NCI-H69 (cell line): ENCODE measurements around the gene POLR1A.

ENCODE experiments used
- DNase-seq: peaks from one replicate; lab custom pipeline; 2025; lab: John Stamatoyannopoulos, UW

Gene POLR1A

DNA sequence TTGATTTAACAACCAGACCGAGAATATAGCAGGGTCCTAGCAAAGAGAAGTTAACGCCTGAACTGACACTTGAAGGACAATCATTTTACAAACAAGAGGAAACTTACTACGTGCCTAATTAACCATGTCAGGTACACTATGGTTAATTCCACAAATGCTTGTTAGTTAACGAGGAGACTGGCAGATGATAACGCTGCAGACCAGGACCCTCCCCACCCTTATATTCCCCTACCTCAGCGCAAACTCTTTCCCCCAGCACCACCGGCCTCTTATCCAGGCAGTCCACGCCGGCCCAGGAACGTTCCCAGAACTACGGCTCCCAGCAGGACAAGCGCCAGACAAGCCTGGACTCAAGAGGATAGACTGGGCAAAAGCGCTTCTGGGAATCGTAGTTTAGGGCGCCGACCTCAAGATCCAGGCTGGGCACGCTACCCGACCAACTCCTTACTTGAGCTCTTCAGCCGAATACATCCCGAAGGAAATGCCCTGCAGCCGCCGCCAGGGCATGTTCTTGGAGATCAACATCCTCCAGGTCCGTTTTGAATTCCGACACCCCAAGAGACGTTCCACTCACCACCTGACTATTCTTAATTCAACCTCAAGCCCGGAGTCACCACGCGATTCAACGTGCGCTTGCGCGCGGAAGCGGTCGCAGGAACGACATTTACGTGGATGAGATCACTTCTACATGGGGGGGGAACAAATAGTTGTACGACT lies at the start of gene POLR1A:
POLR1A (minus strand) TSS at position 635 of the 717 bp plus-strand sequence; CDS start at position 525, 110 bp downstream.
- DNase-seq = peak; percentile 90

DNA sequence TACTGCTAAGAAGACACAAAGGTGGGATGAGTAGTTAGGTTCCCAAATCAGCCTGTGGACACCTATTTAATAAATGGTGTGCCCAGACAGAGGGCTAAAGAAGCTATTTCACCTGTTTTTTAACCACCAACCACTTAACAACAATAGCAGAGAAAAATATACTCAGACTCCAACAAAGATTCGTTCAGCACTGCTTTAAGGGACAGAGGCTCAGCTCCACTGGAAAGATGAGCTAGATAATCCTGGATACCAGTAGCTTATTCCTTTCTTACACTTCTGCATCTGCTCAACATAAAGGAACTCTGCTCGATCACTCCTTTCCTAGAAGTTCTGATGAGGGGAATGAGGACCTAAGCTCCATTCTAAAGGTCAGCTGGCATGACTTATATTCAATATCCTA lies 44.8 kb upstream of the POLR1A start:
- no peak for DNase-seq

DNA sequence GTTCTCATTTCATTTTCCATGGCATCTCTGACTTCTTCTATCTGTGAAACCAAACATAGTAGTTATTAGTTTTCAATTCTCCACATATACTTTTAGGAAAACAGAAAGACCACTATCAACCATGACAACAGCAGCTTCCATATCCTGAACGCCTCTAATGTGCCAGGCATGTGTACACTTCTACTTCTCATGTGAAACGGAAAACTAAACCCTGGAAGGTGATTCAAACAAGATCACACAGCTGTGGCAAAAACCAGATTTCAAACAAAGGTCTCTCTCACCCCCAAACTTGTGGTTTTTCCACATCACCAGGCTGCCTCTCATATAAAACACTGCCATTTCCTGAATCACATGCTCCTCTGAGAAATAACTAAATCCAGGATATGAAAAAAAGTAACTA lies 42.1 kb upstream of the POLR1A start:
- DNase-seq = no peak

DNA sequence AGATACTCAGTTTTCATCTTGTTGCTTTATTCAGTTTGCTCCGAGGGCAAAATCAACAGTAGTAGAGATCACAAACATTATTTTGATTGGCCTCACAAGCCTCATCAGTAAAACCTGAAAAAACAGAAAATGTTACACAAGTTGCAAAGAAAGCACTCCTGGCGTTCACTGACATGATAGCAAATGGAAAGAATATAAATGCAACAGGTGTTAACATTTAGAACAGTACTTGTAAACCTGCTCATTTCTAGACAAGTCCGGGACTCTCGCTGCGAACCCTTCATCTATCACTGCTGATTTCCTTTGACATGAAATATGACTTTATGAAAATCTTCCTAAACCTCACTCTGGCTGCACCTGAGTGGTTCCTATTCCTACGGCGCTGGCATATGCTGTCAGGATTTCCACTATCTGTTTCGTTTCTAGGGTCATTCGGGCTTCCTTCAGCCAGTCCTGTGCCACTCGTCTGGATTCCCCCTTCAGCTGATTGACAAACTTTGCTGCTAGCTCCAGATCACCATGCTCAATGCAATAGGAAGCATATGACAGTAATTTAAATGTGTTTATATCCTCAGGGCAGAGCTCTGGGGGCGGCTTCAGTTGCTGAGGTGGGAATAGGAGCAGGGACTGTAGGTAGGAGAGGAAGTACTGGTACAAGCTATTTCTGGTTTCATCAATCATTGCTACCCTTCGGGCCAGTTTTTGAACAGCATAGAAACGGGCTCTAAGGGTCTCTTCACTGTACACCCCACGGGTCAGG lies 38.4 kb upstream of the POLR1A start:
- DNase-seq = no peak

DNA sequence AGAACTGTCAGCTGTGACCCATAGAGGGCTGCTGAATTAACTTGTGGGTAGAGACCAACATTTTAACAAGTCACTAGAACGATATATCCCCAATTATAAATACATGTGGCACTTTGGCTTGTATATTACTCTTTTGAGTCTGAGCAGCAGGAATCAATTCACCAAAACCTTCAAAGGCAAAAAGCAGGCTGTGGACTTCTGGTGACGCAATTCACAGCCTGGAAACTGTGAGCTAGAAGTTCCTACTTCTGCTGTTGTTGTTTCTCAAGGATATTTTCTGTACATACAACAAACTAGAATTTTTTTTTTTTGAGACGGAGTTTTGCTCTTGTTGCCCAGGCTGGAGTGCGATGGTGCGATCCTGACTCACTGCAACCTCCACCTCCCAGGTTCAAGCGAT lies 37.6 kb upstream of the POLR1A start:
- no peak for DNase-seq

DNA sequence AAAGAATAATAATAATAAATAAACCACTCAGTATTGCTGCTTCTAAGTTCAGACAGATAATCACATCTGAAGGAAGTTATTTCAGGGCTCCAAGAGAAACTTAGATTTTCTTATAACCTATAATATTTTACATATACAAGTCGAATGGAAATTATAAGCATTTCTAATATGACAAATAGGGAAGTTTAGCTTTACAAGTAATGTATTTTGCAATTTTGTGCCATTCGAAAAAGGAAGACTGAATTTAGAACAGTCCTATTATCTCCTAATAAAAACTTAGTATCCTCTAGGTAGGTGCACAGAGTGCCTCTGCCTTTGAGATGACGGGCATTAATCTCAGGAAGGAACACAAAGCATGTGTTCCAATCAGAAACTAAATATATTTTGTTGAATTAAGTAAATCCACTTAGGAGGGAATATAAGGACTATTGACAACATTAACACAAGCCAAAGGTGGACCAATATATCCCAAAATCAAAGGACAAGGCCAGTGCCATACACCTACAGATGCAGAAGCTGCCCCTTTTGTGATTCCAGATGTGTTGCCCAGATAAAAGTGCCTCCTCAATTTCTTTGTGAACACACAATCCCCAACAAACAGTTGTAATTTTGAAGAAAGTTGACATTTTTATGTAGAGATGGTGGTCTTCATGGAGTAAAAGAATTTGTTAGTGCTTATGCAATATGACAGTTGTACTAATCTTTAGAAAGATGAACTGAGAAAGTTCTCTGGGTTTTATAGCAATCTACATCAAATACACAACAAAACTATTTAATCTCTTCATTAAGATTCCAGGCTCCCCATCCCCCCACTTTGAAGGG lies 37.0 kb upstream of the POLR1A start:
- DNase-seq = no peak

DNA sequence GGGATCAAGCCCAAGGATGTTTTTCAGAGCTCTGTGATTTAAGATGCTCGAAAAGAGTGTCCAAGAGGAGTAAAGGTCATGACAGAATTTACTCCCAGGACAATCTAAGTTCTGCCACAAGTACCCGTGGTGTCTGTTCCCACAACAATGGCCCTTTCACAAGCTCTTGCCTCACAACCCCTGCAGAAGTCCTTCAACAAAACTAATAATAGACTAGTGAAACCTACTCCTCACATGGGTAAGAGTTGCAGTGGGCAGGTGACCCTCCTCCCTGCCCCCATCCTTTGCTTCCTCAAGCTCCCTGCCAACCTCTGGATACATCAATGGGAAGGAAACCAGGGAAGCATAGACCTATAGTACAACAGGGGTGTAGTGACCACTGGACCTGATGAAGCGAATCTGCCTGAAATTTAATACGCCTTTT lies 35.3 kb upstream of the POLR1A start:
- DNase-seq = peak; percentile 1

DNA sequence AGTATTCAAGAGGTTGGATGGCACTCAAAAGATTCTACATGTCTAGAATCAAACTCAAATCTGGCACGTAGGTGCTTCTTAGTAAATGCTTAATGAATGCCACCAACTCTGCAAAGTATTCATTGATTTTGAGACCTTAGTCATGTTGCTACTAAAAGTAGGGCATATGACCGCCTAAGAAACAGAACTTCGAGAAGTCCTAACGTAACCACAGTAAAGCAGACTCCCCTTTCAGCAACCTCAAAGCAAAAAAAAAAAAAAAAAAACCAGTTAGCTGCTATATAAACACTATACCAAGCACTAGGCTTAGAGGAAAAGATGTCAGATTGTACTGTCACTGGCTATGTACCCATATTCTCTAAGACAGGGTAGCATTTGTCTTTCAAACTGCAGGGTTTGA lies 34.3 kb upstream of the POLR1A start:
- no peak for DNase-seq

DNA sequence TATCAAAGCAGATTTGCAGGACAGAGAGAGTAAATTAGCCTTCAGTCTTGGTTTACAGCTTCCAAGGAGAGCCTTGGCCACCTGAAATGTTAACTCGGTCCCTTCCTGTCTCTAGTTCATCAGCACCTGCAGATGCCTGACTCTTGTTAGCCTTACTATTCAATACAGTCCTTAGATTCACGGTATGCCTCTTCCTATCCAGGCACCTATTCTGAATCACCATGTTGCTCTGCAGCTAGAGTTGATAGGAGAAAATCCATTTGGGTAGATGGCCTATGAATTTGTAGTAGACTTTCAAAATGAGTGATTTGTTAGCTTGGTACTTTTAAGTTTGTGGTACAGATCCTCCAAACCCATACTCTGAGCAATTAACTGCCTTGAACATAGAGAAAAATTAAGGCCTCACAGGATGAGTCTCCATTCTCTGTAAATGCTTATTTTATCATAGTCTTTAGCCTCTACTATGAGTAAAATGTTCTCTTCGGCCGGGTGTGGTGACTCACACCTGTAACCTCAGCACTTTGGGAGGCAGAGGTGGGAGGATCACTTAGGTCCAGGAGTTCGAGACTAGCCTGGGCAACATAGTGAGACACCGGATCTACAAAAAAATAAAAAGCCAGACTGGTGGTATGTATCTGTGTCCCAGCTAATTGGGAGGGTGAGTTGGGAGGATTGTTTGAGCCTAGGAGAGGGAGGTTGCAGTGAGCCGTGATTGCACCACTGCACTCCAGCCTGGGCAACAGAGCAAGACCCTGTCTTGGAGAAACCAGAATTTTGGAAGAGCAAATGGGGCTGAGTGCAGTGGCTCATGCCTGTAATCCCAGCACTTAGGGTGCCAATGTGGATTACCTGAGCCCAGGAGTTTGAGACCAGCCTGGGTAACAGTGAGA lies 33.3 kb upstream of the POLR1A start:
- DNase-seq = no peak

DNA sequence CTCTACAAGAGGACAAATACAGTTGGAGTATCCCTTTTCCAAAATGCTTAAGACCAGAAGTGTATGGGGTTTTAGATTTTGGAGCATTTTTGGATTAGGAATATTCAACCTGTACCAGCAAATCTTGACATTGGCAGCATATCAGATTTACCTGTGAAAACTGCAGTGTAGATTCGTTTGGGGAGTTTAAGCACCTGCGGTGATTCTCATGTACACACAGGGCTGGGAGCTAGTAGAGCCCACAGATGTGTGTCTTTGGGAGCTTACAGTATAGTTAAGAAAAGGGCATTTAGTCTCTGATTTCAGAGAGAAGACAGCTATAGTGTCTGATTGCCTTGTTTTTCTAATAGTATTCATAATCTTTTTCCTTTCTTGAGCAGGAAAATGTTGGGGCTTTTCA lies 30.5 kb upstream of the POLR1A start:
- no peak for DNase-seq

DNA sequence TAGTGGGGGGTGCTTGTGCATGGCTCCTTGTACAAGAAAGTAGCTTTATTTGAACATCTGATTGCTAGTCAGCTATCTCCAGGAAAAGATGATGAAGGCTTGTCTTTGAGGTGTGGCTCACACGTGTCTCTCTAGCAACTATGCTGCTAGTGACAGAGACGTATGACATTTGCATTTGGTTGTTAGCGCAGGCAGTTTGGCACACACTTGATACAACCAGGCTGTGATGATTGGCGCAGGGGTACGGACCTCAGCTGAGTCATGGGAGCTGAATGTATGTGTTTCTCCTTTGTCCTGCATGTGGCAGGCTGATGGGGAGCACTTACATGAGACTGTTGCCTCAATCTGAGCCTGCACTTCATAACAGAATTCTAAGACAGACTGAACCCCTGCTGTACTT lies 30.0 kb upstream of the POLR1A start:
- no peak for DNase-seq

DNA sequence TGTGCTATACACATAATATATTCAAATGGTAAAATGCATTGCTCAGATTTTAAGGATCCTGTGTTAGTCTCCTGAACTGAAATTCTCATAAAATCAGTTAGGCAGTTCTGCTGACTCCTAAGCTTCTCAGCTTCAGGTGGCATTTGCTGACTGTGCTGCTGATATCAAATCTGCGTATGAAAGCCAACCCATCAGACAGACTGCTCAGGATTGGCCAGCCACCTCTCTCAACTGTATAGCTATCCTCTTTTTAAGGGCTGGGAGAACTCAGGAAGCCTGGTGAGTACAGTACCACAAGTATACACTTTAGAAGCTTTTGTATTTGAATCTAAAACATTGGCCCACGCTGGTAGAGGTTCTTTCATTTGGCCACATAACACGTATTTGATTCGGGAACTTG lies 29.0 kb upstream of the POLR1A start:
- DNase-seq = no peak

DNA sequence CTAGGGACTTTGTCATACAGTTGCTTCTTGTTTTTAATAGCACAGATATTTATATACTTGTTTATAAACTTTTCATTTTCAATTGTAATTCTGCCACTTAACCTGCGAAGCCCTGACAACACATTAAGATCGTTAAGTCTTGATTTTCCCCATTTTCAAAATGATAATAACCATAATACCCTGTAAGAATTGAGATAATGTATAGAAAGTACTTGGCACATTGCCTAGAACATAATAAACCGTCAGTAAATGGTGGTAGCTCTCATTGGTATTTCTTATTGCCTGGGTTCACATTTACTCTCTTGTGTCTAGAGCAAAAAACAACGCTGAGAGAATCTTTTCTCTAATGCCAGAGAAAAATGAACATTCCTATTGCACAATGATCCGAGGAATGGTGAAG lies 19.0 kb upstream of the POLR1A start:
- no peak for DNase-seq

DNA sequence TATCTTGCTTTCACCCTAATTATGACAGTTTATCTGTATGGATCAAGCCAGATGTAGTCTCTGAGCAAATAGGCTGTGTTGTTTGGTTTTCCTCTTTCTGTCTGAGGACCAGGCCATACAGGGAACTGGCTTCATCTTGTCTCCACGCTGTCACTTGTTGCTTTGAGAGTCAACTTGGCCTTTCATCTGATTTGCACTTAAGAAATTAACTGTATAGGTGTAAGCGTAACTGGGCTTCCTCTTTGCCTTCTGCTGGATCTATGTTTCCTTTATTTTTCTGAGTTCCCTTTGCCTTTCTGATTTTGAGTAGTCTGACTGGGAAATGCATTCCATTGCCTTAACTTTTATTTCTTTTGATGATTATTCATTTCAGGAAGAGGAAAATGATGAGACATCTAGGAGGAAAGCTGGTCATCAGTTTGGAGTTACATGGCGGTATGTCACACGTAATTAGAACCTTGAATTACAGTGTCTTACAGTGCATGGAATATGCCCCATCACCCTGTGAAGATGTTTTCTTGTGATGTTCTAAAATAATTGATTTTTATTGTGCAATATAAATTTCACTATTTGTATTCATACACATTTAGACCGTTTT lies 17.7 kb upstream of the POLR1A start:
- DNase-seq = no peak

DNA sequence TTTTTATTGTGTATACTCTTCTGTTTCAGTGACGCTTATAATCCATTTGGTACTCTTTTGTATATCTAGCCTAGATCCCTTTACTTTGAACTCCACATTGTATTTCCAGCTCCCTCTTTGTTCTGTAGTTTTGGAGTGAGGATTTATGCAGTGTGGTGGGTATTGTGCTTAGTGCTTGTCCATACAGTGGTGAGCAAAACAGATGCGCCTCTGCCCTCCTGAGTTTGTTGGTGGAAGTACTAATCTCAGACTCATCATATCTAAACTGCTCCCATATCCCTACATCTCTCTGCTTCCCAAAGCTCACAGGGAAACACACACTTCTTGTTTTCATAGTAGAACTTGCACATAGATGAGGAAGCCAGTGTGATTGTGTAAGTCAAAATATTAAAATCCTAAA lies 12.4 kb upstream of the POLR1A start:
- no peak for DNase-seq

DNA sequence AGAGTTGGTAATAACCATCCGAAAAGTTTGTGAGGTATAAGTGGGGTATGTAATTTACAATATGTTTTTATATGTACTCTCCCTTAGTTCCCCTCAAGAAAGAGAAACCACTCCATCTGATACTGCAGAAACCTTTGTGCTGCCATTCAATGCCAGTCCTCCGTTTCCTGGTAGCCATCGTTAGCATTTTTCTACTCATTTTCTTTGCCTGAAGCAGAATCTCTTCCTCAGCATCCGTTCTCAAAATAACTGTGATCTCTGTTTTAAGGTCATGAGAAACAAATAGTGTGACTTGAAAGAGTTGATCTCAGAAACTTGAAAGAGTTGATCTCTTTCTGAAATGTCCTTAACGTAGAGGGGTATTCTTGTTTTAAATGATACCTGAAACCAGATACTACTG lies 1.3 kb upstream of the POLR1A start:
- no peak for DNase-seq

DNA sequence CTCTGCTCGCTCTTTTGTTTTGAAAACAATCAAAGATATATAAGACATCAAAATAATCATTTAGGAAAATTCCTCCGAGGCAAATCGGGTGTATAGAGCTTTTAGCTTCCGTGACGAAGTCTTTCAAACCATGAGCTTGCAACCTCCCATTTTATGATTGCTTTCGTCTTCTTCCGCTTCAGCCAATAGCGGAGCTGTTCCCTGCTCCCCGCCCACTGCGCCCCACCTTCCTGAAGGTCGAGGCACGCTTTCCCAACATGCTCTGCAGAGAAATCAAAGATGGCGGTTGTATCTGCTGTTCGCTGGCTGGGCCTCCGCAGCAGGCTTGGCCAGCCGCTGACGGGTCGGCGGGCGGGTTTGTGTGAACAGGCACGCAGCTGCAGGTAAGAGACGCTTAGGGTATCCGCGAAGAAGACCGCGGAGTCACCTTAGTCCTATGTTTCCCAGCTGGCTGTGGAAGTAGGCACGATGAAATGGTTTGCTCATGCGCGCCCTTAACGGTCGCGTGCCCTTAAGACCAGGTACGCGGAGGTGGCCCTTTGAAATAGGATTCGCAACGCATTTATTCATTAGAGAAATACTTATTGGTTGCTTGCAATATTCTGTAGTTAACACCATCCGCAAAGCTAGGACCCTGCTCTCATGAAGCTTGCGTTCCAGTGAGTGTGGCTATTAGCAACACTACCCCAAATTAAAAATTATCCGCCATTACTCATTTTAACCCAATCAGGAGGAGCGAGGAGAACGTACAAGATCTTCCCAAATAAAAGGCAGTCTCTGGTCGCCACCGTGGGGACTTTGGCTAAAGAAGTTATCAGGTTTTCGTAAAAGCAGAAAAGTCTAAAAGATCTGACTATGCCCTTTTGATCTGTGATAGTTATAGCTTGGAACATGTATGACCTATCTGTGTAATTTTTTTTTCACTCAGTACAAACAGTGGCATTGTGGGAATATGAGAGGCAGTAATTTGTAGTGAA lies 571 bp upstream of the POLR1A start, which contains the start of gene PTCD3:
PTCD3 (plus strand) TSS at position 267 of the 977 bp plus-strand sequence; CDS start at position 280, 13 bp downstream.
- DNase-seq = peak; percentile 93

DNA sequence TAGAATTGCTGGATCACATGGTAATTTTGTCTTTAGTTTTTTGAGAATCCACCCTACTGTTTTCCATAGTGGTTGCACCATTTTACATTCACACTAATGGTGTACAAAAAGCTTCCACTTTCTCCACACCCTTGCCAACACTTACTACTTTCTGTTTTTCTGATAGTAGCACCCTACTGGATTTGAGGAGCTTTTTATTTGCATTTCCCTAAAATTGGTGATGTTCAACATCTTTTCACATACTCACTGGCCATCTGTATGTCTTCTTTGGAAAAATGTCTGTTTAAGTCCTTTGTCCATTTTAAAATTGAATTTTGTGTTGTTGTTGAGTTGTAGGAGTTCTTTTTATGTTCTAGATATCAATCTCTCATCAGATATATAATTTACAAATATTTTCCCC lies 3.5 kb downstream of the POLR1A start:
- DNase-seq = no peak

DNA sequence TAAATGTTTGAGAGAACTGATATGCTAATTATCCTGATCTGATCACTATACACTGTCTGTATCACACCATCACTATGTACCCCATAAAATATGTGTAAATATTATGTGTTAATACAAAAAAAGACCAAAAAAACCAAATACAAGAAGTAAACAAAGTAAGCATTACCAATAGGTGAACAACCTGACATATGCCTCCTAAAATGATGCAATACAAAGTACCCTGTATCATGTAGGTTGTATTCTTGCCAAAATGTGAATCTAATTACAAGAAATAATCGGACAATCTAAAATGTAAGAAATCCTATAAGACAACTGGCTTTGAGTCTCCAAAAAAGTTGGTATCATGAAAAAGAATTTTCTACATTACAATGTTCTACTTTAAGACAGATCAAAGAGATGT lies 7.8 kb downstream of the POLR1A start:
- no peak for DNase-seq
